ENCODE data around the gene BRSK2. TPM values are rescaled to one million over a fixed set of nuclear protein-coding genes. Genes with fewer than 3 reads are reported as not detected.

BRSK2 gene
- polyA plus RNA-seq, 1 of the 3 experiments (the other 2 are of a cell fraction): 0.64 TPM

DNA sequence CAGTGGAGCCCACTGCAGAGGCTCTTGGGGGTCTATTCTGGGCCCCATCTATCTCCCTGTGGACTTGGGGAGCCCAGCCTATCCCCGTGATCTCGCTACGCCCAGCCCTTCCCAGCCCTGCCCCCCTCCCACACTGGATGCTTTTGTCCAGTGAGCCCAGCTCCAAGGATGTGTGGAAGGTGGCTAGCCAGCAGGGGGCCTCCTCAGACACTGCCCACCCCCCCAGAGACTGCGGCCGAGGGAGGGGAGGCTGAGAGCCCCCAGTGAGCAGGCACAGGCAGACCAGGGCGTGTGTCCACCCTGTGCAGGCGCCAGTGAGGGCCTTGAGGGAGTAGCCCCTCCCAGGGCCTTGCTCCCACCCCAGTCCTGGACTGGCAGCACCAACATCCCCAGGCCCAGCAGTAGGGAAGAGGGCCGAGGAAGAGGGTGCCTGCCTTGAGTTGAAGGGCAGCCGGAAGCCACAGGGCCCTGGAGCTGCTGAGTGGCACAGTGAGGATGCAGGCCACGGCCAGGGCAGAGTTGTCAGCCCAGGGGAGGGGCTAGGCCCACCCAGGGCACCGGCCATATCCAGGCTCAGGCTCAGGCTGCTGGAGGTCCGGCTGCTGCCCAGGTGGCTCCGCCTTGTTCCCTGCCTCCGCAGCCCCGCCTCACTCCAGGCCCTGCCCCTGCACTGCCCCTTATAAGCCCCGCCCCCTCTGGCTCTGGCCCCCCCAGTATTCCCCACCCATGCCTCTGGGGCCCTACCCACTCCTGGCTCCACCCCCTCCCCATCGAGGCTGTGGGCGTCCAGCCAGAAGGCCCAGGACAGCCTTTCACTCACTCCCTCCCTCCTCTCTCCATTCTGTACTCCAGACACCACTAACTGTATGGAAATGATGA, 68.8 kb downstream of the BRSK2 start:
- DNase-seq: peak; percentile 90
- no peak overlapping the region for H3K4me3 ChIP-seq (ENCODE audit: low read depth in 2 of 2, low read length in 1 of 2)
- no peaks in the 10 kb centered on the region for H4K20me1 ChIP-seq (ENCODE audit: insufficient read depth)
- no peak overlapping the region for H3K9ac ChIP-seq
- H3F3A ChIP-seq (replicated peaks; ENCODE audit: insufficient read depth): no peaks in the 10 kb centered on the region
- H3K27ac ChIP-seq (ENCODE audit: low read depth in 2 of 2, low read length in 1 of 2): peak overlapping the region in 1 of 2 experiments; percentile 4; a peak in 1 of 4 replicates
- no peaks in the 10 kb centered on the region for H3K9me2 ChIP-seq
- H3K79me2 ChIP-seq (ENCODE audit: insufficient read depth): no peaks in the 10 kb centered on the region
- H3K4me2 ChIP-seq: no peak overlapping the region
- CTCF ChIA-PET: interaction anchor here (0.6 to 4.2 kb wide), 5 partner anchors 12 to 116 kb away, joined by 3 to 23 read pairs (median 3); no protein-coding TSS in a partner anchor
- WGBS (ENCODE audit: low lambda C conversion rate): 47% methylated on average over 13 of the region's 18 CpGs
- no peak overlapping the region for H2AFZ ChIP-seq (ENCODE audit: low read depth)
- TF ChIP-seq ELF1 (IDR thresholded peaks at IDR 0.05) (no peak), RXRA (IDR thresholded peaks at IDR 0.05; ENCODE audit: borderline replicate concordance, low read depth) (no peak), RCOR1 (IDR thresholded peaks at IDR 0.05; ENCODE audit: low read length) (no peak), GATA2 (CRISPR knock-in tag; IDR thresholded peaks at IDR 0.05) (no peak), EZH2phosphoT487 (IDR thresholded peaks at IDR 0.05; ENCODE audit: borderline replicate concordance, low read depth) (no peak), FOSL2 (IDR thresholded peaks at IDR 0.05; ENCODE audit: borderline replicate concordance, low read depth) (no peak), MXI1 (IDR thresholded peaks at IDR 0.05; ENCODE audit: low read depth, low read length) (no peak), TEAD4 (IDR thresholded peaks at IDR 0.05; ENCODE audit: borderline replicate concordance, insufficient read depth) (no peak), GABPA (IDR thresholded peaks at IDR 0.05; ENCODE audit: low read depth) (no peak), SMC3 (IDR thresholded peaks at IDR 0.05; ENCODE audit: low read depth, low read length) (peak; percentile 22; the same call in 1 of the 2 replicates), POLR2AphosphoS5 (IDR thresholded peaks at IDR 0.05; ENCODE audit: low read depth, low read length) (no peak), RAD21 (IDR thresholded peaks at IDR 0.05; ENCODE audit: low read length) (peak; percentile 27; the same call in 1 of the 2 replicates), NFIC (IDR thresholded peaks at IDR 0.05; ENCODE audit: borderline replicate concordance) (no peak), RFX5 (IDR thresholded peaks at IDR 0.05; ENCODE audit: low read length) (no peak), FOXJ3 (CRISPR knock-in tag; IDR thresholded peaks at IDR 0.05) (no peak), CHD2 (IDR thresholded peaks at IDR 0.05; ENCODE audit: low read length, partially characterized antibody) (no peak), NRF1 (IDR thresholded peaks at IDR 0.05; ENCODE audit: low read depth, low read length) (no peak), JUND (IDR thresholded peaks at IDR 0.05) (no peak), FOXM1 (IDR thresholded peaks at IDR 0.05; ENCODE audit: low read depth) (no peak), YY1 (IDR thresholded peaks at IDR 0.05; ENCODE audit: low read depth) (no peak)
- TF ChIP-seq, protein P1, sequence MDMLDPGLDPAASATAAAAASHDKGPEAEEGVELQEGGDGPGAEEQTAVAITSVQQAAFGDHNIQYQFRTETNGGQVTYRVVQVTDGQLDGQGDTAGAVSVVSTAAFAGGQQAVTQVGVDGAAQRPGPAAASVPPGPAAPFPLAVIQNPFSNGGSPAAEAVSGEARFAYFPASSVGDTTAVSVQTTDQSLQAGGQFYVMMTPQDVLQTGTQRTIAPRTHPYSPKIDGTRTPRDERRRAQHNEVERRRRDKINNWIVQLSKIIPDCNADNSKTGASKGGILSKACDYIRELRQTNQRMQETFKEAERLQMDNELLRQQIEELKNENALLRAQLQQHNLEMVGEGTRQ (IDR thresholded peaks at IDR 0.05; ENCODE audit: borderline replicate concordance, low read depth, low read length): no peak
- TF ChIP-seq, protein P2, sequence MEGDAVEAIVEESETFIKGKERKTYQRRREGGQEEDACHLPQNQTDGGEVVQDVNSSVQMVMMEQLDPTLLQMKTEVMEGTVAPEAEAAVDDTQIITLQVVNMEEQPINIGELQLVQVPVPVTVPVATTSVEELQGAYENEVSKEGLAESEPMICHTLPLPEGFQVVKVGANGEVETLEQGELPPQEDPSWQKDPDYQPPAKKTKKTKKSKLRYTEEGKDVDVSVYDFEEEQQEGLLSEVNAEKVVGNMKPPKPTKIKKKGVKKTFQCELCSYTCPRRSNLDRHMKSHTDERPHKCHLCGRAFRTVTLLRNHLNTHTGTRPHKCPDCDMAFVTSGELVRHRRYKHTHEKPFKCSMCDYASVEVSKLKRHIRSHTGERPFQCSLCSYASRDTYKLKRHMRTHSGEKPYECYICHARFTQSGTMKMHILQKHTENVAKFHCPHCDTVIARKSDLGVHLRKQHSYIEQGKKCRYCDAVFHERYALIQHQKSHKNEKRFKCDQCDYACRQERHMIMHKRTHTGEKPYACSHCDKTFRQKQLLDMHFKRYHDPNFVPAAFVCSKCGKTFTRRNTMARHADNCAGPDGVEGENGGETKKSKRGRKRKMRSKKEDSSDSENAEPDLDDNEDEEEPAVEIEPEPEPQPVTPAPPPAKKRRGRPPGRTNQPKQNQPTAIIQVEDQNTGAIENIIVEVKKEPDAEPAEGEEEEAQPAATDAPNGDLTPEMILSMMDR (IDR thresholded peaks at IDR 0.05): peak; percentile 38
- TF ChIP-seq, protein P3, sequence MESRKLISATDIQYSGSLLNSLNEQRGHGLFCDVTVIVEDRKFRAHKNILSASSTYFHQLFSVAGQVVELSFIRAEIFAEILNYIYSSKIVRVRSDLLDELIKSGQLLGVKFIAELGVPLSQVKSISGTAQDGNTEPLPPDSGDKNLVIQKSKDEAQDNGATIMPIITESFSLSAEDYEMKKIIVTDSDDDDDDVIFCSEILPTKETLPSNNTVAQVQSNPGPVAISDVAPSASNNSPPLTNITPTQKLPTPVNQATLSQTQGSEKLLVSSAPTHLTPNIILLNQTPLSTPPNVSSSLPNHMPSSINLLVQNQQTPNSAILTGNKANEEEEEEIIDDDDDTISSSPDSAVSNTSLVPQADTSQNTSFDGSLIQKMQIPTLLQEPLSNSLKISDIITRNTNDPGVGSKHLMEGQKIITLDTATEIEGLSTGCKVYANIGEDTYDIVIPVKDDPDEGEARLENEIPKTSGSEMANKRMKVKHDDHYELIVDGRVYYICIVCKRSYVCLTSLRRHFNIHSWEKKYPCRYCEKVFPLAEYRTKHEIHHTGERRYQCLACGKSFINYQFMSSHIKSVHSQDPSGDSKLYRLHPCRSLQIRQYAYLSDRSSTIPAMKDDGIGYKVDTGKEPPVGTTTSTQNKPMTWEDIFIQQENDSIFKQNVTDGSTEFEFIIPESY (IDR thresholded peaks at IDR 0.05; ENCODE audit: borderline replicate concordance, low read depth): no peak
- TF ChIP-seq, protein P4, sequence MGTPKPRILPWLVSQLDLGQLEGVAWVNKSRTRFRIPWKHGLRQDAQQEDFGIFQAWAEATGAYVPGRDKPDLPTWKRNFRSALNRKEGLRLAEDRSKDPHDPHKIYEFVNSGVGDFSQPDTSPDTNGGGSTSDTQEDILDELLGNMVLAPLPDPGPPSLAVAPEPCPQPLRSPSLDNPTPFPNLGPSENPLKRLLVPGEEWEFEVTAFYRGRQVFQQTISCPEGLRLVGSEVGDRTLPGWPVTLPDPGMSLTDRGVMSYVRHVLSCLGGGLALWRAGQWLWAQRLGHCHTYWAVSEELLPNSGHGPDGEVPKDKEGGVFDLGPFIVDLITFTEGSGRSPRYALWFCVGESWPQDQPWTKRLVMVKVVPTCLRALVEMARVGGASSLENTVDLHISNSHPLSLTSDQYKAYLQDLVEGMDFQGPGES (IDR thresholded peaks at IDR 0.05; ENCODE audit: low read depth, low read length): no peak
- peaks cover 0 to 10% of the 10 kb centered on the region in 2 experiments; a peak in 1 of 4 replicates for H3K4me1 ChIP-seq (ENCODE audit: control insufficient read depth in 1 of 2, insufficient read depth in 2 of 2, low read depth in 1 of 2, low read length in 1 of 2)
- POLR2A ChIA-PET: no interaction called here
- H3K36me3 ChIP-seq (replicated peaks in 1 of 2; ENCODE audit: control insufficient read depth in 1 of 2, insufficient read depth in 2 of 2, low read length in 1 of 2): no peaks in the 10 kb centered on the region
- H3K27me3 ChIP-seq (ENCODE audit: insufficient read depth): no peaks in the 10 kb centered on the region
- H3K9me3 ChIP-seq: no peaks in the 10 kb centered on the region
